ENCODE measurements around the gene TREX2. TPM values are rescaled to one million over a fixed set of nuclear protein-coding genes. Genes with fewer than 3 reads are reported as not detected.
A peak's percentile ranks its signal among the peaks of the same experiment; 100 is the strongest.

The TREX2 gene
- total RNA-seq, 1 donor from 2014 or later: not detected

DNA sequence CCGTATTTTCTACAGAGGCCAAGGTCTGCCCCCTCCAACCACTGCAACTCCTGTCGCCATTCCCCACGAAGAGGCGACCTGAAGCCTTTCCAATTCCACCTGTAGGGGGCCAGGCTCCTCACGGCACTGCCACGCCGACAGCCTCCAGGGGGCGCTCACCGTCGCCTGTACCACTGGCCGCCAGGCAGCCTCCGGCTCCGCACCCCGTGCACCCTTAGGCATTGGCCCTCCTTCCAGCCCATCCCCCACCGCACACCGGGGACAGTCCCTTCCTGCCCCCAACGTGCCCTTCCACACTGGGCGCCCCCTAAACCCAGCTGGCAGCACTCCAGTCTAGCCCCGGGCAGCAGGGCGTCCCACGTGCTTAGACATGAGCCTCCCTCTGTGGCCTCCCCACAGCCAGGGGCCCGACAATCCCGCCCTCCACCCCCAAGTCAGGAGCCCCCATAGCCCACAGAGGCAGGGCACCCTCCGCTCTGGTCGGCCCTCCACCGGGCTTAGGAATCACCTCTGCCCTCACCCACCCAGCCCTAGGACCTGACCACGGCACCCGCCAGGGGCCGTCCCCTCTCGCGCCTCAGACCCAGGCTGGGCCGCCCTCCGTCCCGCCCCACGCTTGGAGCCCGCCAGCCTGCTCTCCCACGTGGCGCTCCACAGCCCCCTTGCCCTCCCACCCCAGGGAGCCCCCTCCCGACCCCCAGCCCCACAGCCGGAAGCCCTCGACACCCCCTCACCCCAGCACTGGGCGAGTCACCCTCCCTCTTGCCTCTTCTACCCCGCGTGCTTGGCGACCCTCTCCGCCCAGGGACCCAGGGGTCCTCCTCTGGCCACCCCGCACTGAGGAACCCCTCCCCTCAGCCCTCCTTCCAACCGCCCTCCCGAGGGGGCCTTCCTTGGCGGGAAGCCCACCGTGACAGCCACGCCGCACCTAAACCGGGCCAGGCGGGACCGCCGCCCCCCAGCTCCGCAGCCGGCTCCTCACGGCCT is 45.4 kb downstream of the TREX2 start:
- Histone ChIP-seq H3K27me3 (ENCODE audit: low read depth) (no peaks in the 10 kb centered on the region), H3K27ac (replicated peaks) (no peak overlapping the region), H3K36me3 (no peaks in the 10 kb centered on the region), H3K4me3 (no peak overlapping the region), H3K9me3 (replicated peaks) (no peaks in the 10 kb centered on the region), H3K4me1 (no peaks in the 10 kb centered on the region)
- TF ChIP-seq, protein P1, sequence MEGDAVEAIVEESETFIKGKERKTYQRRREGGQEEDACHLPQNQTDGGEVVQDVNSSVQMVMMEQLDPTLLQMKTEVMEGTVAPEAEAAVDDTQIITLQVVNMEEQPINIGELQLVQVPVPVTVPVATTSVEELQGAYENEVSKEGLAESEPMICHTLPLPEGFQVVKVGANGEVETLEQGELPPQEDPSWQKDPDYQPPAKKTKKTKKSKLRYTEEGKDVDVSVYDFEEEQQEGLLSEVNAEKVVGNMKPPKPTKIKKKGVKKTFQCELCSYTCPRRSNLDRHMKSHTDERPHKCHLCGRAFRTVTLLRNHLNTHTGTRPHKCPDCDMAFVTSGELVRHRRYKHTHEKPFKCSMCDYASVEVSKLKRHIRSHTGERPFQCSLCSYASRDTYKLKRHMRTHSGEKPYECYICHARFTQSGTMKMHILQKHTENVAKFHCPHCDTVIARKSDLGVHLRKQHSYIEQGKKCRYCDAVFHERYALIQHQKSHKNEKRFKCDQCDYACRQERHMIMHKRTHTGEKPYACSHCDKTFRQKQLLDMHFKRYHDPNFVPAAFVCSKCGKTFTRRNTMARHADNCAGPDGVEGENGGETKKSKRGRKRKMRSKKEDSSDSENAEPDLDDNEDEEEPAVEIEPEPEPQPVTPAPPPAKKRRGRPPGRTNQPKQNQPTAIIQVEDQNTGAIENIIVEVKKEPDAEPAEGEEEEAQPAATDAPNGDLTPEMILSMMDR (IDR thresholded peaks at IDR 0.05; ENCODE audit: borderline replicate concordance): peak; percentile 63
- no peak for DNase-seq
- intact Hi-C loops (cut with micrococcal nuclease): no loop called here

DNA sequence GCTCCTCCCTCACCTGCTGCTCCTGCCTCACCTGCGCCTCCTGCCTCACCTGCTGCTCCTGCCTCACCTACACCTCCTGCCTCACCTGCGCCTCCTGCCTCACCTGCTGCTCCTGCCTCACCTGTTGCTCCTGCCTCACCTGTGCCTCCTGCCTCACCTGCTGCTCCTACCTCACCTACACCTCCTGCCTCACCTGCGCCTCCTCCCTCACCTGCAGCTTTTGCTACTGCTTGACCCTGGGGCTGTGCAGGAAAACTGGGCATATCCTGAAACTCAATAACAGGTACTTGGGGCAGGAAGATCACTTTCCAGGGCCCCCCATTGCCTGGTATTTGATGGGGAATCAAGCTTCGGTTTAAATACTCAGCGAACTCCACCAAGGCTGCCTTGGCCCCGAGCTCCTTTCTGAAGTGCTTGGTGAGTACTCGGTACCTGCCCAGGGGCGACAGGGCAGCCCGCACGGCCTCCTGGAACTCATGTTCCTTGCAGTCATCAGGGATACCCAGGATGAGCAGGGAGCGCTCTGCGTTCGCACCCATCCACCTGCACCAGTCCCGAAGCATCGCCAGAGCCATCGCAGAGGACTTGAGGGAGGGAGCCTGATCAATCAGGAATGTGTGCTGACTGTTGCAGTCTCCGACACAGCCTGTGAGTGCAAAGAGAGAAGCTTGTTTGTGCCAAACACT is 47.4 kb downstream of the TREX2 start:
- Histone ChIP-seq H3K36me3 (no peaks in the 10 kb centered on the region), H3K9me3 (replicated peaks) (no peaks in the 10 kb centered on the region), H3K4me3 (no peak overlapping the region), H3K4me1 (no peaks in the 10 kb centered on the region), H3K27ac (replicated peaks) (no peak overlapping the region), H3K27me3 (ENCODE audit: low read depth) (no peaks in the 10 kb centered on the region)
- TF ChIP-seq, protein P1 (IDR thresholded peaks at IDR 0.05; ENCODE audit: borderline replicate concordance): no peak
- intact Hi-C loops (cut with micrococcal nuclease): no loop called here
- no peak for DNase-seq

DNA sequence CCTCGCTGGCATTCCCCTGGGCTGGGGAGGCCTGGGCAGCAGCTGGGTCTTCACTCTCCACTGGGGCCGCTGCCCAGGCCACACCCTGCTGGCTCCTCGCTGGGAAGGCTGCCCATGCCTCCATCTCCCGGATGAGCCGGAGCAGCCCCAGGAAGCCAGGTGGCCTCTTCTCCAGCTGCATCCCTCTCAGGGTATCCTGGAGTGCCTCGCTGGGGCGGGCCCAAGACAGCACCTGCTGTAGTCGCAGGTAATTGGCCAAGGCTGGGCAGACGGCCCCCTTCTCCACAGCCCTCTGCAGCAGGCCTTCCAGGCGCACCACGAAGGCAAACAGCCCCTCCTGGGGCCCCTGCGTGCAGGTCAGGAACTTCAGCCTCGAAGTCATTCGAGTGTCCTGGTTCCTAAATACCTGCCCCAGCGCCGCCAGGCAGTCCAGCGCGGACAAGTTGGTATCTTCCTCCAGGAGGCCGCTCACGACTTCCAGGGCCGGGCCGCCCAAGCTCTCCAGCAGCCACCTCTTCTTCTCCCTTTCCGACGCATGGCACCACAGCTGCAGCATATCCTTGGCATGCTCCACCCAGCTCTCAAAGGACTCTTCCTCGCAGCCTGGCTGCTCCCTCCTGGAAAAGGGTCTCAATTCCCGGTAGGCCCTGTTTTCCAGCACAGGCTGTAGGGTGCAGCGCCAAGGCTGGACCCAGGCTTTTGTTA is 48.4 kb downstream of the TREX2 start:
- no peak overlapping the region for H3K27ac ChIP-seq (replicated peaks)
- no peaks in the 10 kb centered on the region for H3K4me1 ChIP-seq
- TF ChIP-seq, protein P1 (IDR thresholded peaks at IDR 0.05; ENCODE audit: borderline replicate concordance): no peak
- intact Hi-C loops (cut with micrococcal nuclease): no loop called here
- H3K9me3 ChIP-seq (replicated peaks): no peaks in the 10 kb centered on the region
- no peaks in the 10 kb centered on the region for H3K27me3 ChIP-seq (ENCODE audit: low read depth)
- no peak for DNase-seq
- H3K36me3 ChIP-seq: no peaks in the 10 kb centered on the region
- H3K4me3 ChIP-seq: no peak overlapping the region

DNA sequence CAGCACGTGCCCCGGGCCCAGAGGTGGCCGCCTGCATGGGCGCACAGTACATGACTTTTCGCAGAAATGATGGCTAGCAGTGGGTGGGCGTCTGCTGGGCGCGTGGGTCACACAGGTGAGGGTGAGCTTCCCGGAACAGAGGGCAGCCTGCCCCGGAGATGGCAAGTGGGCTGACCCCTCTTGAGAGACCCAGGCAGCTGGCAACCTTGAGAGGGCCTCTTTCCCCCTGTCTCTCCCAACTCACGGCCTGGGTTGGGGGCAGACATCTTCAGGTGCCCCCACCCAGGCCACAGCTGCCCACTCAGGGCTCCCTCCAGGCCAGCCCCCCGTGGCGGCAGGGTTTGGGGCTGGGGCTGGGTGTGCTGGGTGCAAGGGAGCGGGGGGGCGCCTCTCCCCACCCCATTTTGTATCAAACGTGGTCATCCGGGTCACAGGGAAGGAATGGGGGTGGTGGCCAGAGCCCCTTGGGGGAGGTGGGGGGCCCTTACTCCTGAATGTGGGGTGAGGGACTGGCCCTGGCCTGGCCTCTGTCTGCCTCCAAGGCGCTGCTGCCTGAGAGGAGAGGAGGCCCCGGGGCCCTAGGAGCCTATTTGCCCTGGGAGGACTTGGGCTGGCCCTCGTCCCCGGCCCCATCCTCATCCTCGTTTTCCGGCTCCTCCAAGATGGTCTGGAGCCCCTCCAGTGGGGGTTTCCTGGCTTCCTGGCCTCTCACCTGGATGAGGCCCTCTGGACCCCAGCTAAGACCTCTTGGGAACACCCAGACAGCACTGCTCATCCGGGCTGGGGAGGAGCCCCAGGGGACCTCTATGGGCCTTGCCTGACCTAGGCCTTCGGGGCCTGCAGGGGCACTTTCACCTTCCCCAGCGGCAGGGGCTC is 49.3 kb downstream of the TREX2 start:
- TF ChIP-seq, protein P1 (IDR thresholded peaks at IDR 0.05; ENCODE audit: borderline replicate concordance): no peak
- no peak for DNase-seq
- Histone ChIP-seq H3K27ac (replicated peaks) (no peak overlapping the region), H3K27me3 (ENCODE audit: low read depth) (no peaks in the 10 kb centered on the region), H3K9me3 (replicated peaks) (no peaks in the 10 kb centered on the region), H3K36me3 (no peaks in the 10 kb centered on the region), H3K4me3 (no peak overlapping the region), H3K4me1 (no peaks in the 10 kb centered on the region)
- intact Hi-C loops (cut with micrococcal nuclease): no loop called here
